Endothelial cell of umbilical vein (primary cell): ENCODE data around the gene CSGALNACT2. TPM values are rescaled to one million over a fixed set of nuclear protein-coding genes. Genes with fewer than 3 reads are reported as not detected.

Experiments used
- BruUV-seq: library from RNA; stranded (reverse); fragments of 400-500 nt; replicated peaks from 2 replicates; lab custom pipeline; 2021; lab: Mats Ljungman, UMichigan
- CTCF ChIA-PET: fragments of 300-600, 350-600 bp; sonication (Branson Sonifier 250); formaldehyde crosslinking; loops from one replicate; lab custom pipeline; 2021; ENCODE audit warnings: antibody characterized with exemption, inconsistent platforms; lab: Charles Lee
- POLR2A ChIA-PET: fragments of 300-600, 350-600 bp; sonication (Branson Sonifier 250); formaldehyde crosslinking; loops from one replicate; lab custom pipeline; 2021; ENCODE audit warnings: antibody characterized with exemption, inconsistent platforms; lab: Charles Lee
- DNase-seq: peaks from one replicate; pipeline ENCODE4 v3.0.0-alpha.2; 2011; ENCODE audit warnings: low read depth, low spot score
- FAIRE-seq: peaks from 2 replicates; lab custom pipeline; 2011; peaks lifted over from hg19 to GRCh38; lab: Jason Lieb, UNC
- H2AFZ ChIP-seq: 2 replicates; pipeline ENCODE4 v1.6.0; 2012; ENCODE audit warnings: low read depth, low read length, control low read depth, inconsistent platforms
- H3K27ac ChIP-seq: 2 replicates; pipeline ENCODE4 v1.5.1; 2011; ENCODE audit warnings: low read depth, mild to moderate bottlenecking, control low read depth, low read length, moderate library complexity; ENCODE audit not compliant: insufficient read depth
- H3K27me3 ChIP-seq, 2 experiments: 2 replicates each; pipeline versions ENCODE4 v1.6.0 to v1.6.1; 2011; ENCODE audit warnings: low read length in 2 of 2, mixed read lengths in 1 of 2; ENCODE audit not compliant: control insufficient read depth in 2 of 2, insufficient read depth in 2 of 2
- H3K36me3 ChIP-seq, 2 experiments: 2 replicates in 1 of 2; 3 replicates in 1 of 2; pipeline ENCODE4 v1.5.1; 2011; ENCODE audit warnings: low read length in 2 of 2, mild to moderate bottlenecking in 1 of 2, moderate library complexity in 1 of 2; ENCODE audit not compliant: control insufficient read depth in 2 of 2, insufficient read depth in 2 of 2; ENCODE audit errors: extremely low read depth in 1 of 2
- H3K4me1 ChIP-seq: 3 replicates; pipeline ENCODE4 v1.5.1; 2011; ENCODE audit warnings: mild to moderate bottlenecking, low read length; ENCODE audit not compliant: control insufficient read depth, insufficient read depth; ENCODE audit errors: extremely low read depth
- H3K4me2 ChIP-seq: 2 replicates; pipeline ENCODE4 v1.6.1; 2011; ENCODE audit warnings: low read length, control low read depth, mixed read lengths; ENCODE audit not compliant: insufficient read depth
- H3K4me3 ChIP-seq, 3 experiments: fragments of 200-600 bp in 1 of 3; sonication (generic), shearing (Covaris generic) in 1 of 3; replicated peaks in 1 of 3; 2 replicates each; pipeline ENCODE4 v1.5.1; 2011 to 2016; ENCODE audit warnings: control low read depth in 3 of 3, low read length in 3 of 3, mild to moderate bottlenecking in 2 of 3, inconsistent platforms in 1 of 3, low read depth in 1 of 3, moderate library complexity in 1 of 3; ENCODE audit not compliant: insufficient read depth in 1 of 3
- H3K79me2 ChIP-seq: 2 replicates; pipeline ENCODE4 v1.6.0; 2012; ENCODE audit warnings: low read length, inconsistent platforms; ENCODE audit not compliant: control insufficient read depth, insufficient read depth
- H3K9ac ChIP-seq: replicated peaks from 2 replicates; pipeline ENCODE3; 2011; ENCODE audit warnings: low read length, control low read depth; ENCODE audit not compliant: insufficient read depth; ENCODE audit errors: extremely low read depth
- H3K9me1 ChIP-seq: replicated peaks from 3 replicates; pipeline ENCODE4 v1.6.0; 2011; ENCODE audit warnings: mild to moderate bottlenecking, low read length; ENCODE audit not compliant: control insufficient read depth, insufficient read depth; ENCODE audit errors: extremely low read depth
- H3K9me3 ChIP-seq: replicated peaks from 2 replicates; pipeline ENCODE4 v1.5.1; 2012; ENCODE audit warnings: low read length, inconsistent platforms; ENCODE audit not compliant: control insufficient read depth, insufficient read depth
- H4K20me1 ChIP-seq: replicated peaks from 2 replicates; pipeline ENCODE3; 2011; ENCODE audit warnings: mild to moderate bottlenecking, low read length; ENCODE audit not compliant: control insufficient read depth, insufficient read depth; ENCODE audit errors: extremely low read depth
- CTCF ChIP-seq, 2 donors: IDR thresholded peaks; 1 replicate in 1 of 2; 2 replicates in 1 of 2; pipeline ENCODE4 v1.5.1; 2011; ENCODE audit warnings: low read length in 2 of 2, mild to moderate bottlenecking in 2 of 2, moderate library complexity in 2 of 2, control low read depth in 1 of 2, inconsistent platforms in 1 of 2, low read depth in 1 of 2; ENCODE audit not compliant: insufficient read depth in 1 of 2; ENCODE audit errors: extremely low read depth in 1 of 2
- GATA2 ChIP-seq: IDR thresholded peaks from 2 replicates; pipeline ENCODE4 v1.7.0; 2011; ENCODE audit warnings: low read depth, mild to moderate bottlenecking, moderate library complexity, mixed read lengths, low read length; ENCODE audit not compliant: insufficient read length, insufficient read depth
- MYC ChIP-seq: IDR thresholded peaks from one replicate; pipeline ENCODE4 v1.6.1; 2011; ENCODE audit warnings: mild to moderate bottlenecking, low read depth, low read length
- POLR2A ChIP-seq: IDR thresholded peaks from 2 replicates; pipeline ENCODE4 v1.6.1; 2012; ENCODE audit warnings: low read depth, mild to moderate bottlenecking, control low read depth, low read length
- POLR2AphosphoS5 ChIP-seq: IDR thresholded peaks from 2 replicates; pipeline ENCODE4 v1.6.1; 2012; ENCODE audit warnings: low read depth, mild to moderate bottlenecking, control low read depth, low read length, moderate library complexity; ENCODE audit not compliant: insufficient read depth
- dilution Hi-C: fragments of 300-500 bp; cut with MboI; formaldehyde crosslinking; loops from one replicate; pipeline ENCODE4 v1.15.0; 2019; ENCODE audit warnings: low sequenced_read_pairs; ENCODE audit not compliant: extremely low pct_ligation_motif_present
- intact Hi-C: fragments of 100-400 bp; cut with micrococcal nuclease; formaldehyde crosslinking; loops from one replicate; pipeline ENCODE4 v1.10.0; 2022
- polyA plus RNA-seq, 4 experiments: library from polyadenylated mRNA; depleted of rRNA in 3 of 4; stranded (reverse) in 3 of 4; unstranded in 1 of 4; fragments of >200 nt; gene quantifications; 2 replicates each; pipeline versions ENCODE4 v1.2.1 to v1.2.3, GENCODE V29; 2011 to 2012; ENCODE audit warnings: missing spikeins in 1 of 4
- total RNA-seq: library from RNA; stranded (reverse); gene quantifications from 2 replicates; pipeline ENCODE4 v1.2.3, GENCODE V29; 2021

CSGALNACT2 gene
- total and polyA plus RNA-seq, 2 donors (not counting 3 experiments of a cell fraction or from before 2014, with no cell fraction given): 9.7 to 17.7 TPM

GRCh38 chr10:43105956-43106229, 32.4 kb upstream of the CSGALNACT2 start:
- H3K9me1 ChIP-seq: no peaks in the 10 kb centered on the region
- dilution Hi-C loops (no loop called here), intact Hi-C loops (loop anchor here (1.0 to 2.0 kb wide), 4 partner anchors 33 to 554 kb away; partner anchors contain the start of gene CSGALNACT2)
- H3K4me2 ChIP-seq: no peak overlapping the region
- H3K9me3 ChIP-seq: no peaks in the 10 kb centered on the region
- peaks cover 1 to 8% of the 10 kb centered on the region in 2 experiments for H3K27me3 ChIP-seq
- H3K4me3 ChIP-seq: no peak overlapping the region
- no TSS peak for BruUV-seq
- TF ChIP-seq CTCF (IDR thresholded peaks at IDR 0.05; ENCODE audit: extremely low read depth in 1 of 2, insufficient read depth in 1 of 2, low read depth in 1 of 2, low read length in 2 of 2) (no peak), POLR2A (no peak), GATA2 (no peak), MYC (no peak), POLR2AphosphoS5 (no peak)
- H3K36me3 ChIP-seq: no peaks in the 10 kb centered on the region
- ChIA-PET CTCF (interaction anchor here (3.4 kb wide), 1 partner anchor 240 kb away, joined by 25 read pairs; no protein-coding TSS in a partner anchor), POLR2A (no interaction called here)
- DNase-seq: no peak
- H3K27ac ChIP-seq: no peak overlapping the region
- peaks cover 9% of the 10 kb centered on the region for H3K4me1 ChIP-seq
- H3K79me2 ChIP-seq: no peaks in the 10 kb centered on the region
- no peaks in the 10 kb centered on the region for H4K20me1 ChIP-seq
- no peak overlapping the region for H2AFZ ChIP-seq
- no peak for FAIRE-seq
- no peak overlapping the region for H3K9ac ChIP-seq
